Measurements from ENCODE around the gene USP36.

GRCh38 chr17:78875363-78876093 is 34.9 kb upstream of the USP36 start:
- no peak for TF ChIP-seq POLR2A (IDR thresholded peaks at IDR 0.05; ENCODE audit: low read length)
- no peak for TF ChIP-seq GATA1 (IDR thresholded peaks at IDR 0.05; ENCODE audit: low read depth, low read length)

Measured in erythroblast (primary cell).